ENCODE measurements around the gene IPPK.

The IPPK gene

DNA sequence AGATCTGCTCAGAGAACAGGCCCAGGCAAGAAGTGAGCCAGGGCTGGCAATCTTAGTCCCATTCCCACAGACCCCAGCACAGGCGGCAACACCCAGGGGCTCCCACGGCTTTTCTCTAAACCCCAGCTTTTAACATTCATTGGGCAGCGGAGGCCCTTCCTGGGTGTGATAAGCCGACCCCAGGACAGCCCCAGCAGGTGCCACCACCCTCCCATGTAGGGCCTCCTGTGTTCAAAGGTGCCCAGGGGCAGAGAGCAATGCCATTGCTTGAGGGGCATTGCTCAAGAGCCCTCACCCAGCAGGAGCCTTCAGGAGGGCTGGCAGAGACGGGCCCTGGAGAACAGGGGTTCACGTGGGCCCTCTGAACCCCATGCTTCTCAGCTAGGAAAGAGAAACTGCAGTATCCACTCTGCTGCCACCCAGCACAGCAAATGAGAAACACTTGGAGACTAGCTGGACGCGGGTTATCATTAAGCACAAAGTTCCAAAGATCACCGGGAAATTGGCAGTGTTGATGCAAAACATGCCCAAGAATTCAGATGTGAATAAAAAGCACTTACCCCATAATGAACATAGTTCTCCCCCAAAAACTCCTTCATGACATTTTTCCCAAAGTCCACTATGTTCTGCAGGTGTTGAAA, 13.9 kb downstream of the IPPK start:
- TF ChIP-seq CTCF (conservative IDR thresholded peaks at IDR 0.05; ENCODE audit: low read depth), result no peak
- H3K27ac ChIP-seq, result peak overlapping the region; percentile 98
- POLR2A ChIA-PET (ENCODE audit: low non-redundant PET), result no interaction called here
- DNase-seq (ENCODE audit: low spot score), result no peak
- CTCF ChIA-PET, result no interaction called here

- ChIA-PET POLR2A (ENCODE audit: low non-redundant PET) (interaction anchor here (1.0 kb wide), 1 partner anchor 15 kb away, joined by 6 read pairs; the partner anchor contains the start of gene IPPK), CTCF (interaction anchor here (0.5 to 1.2 kb wide), 3 partner anchors 154 to 601 kb away, joined by 3 to 5 read pairs (median 3); no protein-coding TSS in a partner anchor)
- peak overlapping the region; percentile 98 for H3K27ac ChIP-seq
- DNase-seq (ENCODE audit: low spot score), result no peak
- TF ChIP-seq CTCF (conservative IDR thresholded peaks at IDR 0.05; ENCODE audit: low read depth), result no peak
Observed at GRCh38 chr9:92655366-92655765, 14.6 kb downstream of the IPPK start.

DNA sequence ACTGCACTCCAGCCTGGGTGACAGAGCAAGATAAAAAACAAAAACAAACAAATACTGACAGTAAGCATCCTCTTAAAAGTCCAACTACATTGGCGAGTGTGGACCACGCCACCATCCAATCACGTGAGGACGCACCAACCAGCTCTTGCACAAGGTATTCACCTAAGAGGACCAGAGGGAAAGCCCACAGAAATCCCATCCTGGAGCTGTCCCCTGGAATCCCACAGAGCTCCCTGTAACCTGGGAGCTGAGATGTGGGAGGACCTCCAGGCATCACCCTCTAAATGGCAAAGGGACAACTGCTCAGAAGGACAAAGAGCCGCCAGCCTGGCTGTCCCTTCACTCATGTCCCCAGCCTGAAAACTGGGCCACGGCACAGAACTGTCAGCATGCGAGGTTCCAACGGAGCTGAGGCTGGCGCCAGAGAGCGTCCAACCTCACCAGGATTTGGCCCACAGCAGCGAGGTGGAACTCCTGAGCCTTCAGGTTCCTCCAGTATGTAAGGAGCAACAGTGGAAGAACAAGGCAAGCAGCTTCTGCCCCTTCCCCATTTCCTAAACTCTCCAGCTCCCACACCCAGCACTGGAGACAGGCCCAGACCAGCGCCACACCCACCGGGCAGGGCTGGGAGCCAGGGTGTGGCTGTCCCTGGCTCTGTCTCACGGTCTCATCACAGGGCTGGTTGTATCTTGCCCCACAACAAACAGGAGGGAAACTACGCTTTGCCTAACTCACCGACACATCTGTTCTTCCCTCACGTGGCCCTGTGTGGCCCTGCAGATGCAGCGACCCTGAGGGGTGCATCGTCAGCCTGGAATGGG, 15.2 kb downstream of the IPPK start:
- DNase-seq (ENCODE audit: low spot score), result peak; percentile 90
- ChIA-PET POLR2A (ENCODE audit: low non-redundant PET) (interaction anchor here (0.5 to 1.0 kb wide), 2 partner anchors 16 to 135 kb away, joined by 3 to 6 read pairs; partner anchors contain the start of gene IPPK), CTCF (interaction anchor here (0.5 to 1.2 kb wide), 5 partner anchors 99 to 601 kb away, joined by 3 to 5 read pairs (median 3); partner anchors contain the start of gene BICD2)
- TF ChIP-seq CTCF (conservative IDR thresholded peaks at IDR 0.05; ENCODE audit: low read depth), result no peak
- peak overlapping the region; percentile 98 for H3K27ac ChIP-seq

DNA sequence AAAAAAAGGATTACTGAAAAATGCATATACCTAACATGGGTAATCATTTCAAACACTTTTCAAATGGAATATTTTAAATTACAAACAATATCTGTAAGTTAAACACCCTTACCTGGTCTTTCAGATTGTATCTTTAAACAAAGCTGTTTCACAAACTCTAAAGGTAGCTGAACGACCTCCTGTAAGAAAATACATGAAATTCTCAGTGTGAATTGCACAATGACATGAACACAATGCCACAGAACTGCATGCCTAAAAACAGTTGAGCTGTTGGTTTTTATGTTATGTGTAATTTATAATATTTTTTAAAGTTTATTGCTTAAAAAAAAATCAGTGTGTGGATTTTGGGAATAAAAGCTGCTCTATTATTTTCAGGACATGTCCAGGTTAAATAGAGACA, 17.5 kb downstream of the IPPK start:
- CTCF ChIA-PET, result interaction anchor here (0.5 to 1.1 kb wide), 3 partner anchors 55 to 515 kb away, joined by 3 to 5 read pairs (median 3); no protein-coding TSS in a partner anchor
- H3K27ac ChIP-seq, result peak overlapping the region; percentile 98
- POLR2A ChIA-PET (ENCODE audit: low non-redundant PET), result interaction anchor here (0.7 kb wide), 2 partner anchors 15 to 64 kb away, joined by 3 to 4 read pairs; no protein-coding TSS in a partner anchor
- no peak for TF ChIP-seq CTCF (conservative IDR thresholded peaks at IDR 0.05; ENCODE audit: low read depth)
- no peak for DNase-seq (ENCODE audit: low spot score)

DNA sequence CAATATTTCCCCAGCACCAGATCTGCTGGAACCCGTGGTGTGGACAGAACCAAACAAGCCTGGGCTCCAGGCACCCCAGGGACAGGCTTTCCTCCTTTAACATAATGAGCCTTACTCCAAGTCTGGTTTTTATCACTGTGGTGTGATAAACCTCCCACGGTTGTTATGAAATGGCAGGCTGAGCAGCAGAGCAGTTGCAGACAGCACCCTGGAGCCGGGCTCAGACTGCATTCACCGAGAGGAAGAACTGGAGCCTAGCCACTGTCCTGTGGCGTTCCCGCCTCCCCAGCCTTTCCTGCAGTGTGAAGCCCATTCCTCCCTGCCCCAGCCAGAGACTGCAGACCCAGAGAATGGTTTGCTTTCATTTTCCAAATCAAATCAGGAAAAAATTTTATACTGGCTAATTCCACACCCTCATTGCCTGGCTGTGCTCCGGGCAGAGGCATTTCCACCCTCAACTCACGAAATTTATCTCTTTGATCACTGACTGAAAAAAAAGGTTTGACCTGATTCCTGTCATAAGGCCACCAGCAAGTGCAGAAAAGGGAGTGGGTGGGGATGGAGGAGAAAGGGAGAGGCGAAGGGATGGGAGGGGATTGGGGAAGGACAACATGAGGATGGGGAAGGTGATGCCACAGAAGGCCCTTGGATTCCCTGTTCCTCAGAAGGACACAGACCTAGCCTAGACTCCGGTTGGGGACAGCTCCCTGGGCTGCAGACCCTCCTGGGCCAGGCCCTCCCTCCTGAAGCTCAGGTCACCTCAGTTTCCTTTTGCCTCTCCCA, 18.9 kb downstream of the IPPK start:
- H3K27ac ChIP-seq, result peak overlapping the region; percentile 98
- ChIA-PET POLR2A (ENCODE audit: low non-redundant PET) (no interaction called here), CTCF (no interaction called here)
- DNase-seq (ENCODE audit: low spot score), result no peak
- TF ChIP-seq CTCF (conservative IDR thresholded peaks at IDR 0.05; ENCODE audit: low read depth), result no peak

- no peak for TF ChIP-seq CTCF (conservative IDR thresholded peaks at IDR 0.05; ENCODE audit: low read depth)
- ChIA-PET POLR2A (ENCODE audit: low non-redundant PET) (no interaction called here), CTCF (interaction anchor here (0.5 to 0.6 kb wide), 2 partner anchors 9 to 159 kb away, joined by 3 read pairs; no protein-coding TSS in a partner anchor)
- DNase-seq (ENCODE audit: low spot score), result no peak
- peak overlapping the region; percentile 98 for H3K27ac ChIP-seq
Observed at GRCh38 chr9:92650296-92650695, 19.6 kb downstream of the IPPK start.
